HG03521 (cell line): ENCODE results near the gene MORF4L1.
A peak's percentile ranks its signal among the peaks of the same experiment; 100 is the strongest.
"Not testable (repeated sequence)": the region's sequence is repeated elsewhere in the genome, so short reads cannot be mapped to it uniquely, and the experiment has no call there.

Experiments used
- ATAC-seq: cut with Tn5 transposase; IDR thresholded peaks from one replicate; pipeline ENCODE4 v1.9.1; 2021; ENCODE audit warnings: mild to moderate bottlenecking, moderate library complexity; ENCODE audit not compliant: unreplicated experiment

MORF4L1 gene

DNA sequence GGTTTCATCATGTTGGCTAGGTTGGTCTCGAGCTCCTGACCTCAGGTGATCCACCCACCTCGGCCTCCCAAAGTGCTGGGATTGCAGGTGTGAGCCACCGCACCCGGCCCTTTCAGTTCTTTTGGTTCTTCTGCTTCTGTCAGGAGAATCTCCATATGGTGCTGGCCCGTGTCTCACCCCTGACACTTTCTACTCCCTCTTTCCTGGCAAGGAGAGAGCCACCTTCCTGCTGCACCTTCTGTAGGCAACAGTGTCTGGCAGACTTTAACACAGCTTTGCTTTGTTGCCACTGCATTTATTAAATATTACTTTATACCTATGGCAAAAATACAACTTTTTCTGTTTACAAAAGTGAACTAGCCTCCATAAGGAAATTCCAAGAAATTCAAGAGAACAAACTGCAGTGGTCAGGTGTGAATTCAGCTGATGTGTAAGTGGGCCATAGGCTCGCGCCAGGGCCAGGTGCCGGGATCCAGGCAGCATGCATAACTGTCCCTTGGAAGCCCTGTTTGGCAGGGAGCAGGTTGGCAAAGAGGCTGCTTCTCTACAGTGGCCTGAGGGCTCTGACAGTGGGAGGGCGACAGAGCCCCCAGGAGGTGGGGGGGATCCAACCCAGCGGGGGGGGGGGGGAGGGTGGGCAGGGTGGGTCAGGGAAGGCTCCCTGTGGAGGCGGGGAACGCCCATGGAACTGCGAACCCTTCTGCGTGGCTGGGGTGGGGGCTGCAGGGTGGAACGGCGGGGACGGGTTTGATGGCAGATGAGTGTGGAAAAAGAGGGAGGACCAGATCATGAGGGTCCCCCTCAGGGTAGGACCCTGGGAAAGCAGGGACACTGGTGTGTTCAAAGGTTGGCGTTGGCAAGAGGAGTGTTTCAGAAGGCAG lies 51.0 kb downstream of the MORF4L1 start:
- ATAC-seq: no peak

- ATAC-seq: no peak
Measured at GRCh38 chr15:78925076-78925624, 52.5 kb downstream of the MORF4L1 start.

- ATAC-seq: no peak
Measured at GRCh38 chr15:78925956-78926743, 53.5 kb downstream of the MORF4L1 start.

DNA sequence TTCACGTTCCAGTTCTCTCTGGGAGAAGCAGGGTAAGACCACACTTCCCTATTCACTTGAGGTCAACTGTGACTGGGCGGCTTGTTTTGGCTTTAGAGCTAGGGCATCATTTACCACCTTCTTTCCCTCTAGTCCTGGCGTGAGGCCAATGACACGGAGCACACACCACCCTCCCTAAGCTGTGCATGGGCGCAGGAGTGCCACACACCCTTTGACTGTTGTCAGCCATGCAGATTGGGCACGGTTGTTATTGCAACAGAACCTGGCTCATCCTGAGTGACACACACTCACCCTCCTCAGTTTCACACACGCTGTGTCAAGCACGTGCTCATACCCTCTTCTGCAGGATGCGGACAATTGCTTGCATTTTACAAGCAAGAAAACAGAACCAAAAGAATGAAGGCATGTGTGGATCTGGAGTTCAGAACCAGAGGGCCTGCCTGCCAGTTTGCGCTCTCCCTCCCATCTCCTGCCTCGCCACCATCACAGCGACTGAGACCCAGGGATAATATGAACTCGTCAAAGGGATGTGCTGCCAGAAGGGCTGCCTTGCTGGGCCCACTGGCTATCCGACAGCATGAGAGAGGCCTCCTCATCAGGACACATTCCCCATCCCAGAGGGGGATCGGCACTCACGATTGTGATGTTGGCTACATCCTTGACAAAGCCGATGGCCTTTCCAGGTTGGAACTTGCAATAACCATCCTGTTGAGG lies 54.5 kb downstream of the MORF4L1 start:
- ATAC-seq: no peak

DNA sequence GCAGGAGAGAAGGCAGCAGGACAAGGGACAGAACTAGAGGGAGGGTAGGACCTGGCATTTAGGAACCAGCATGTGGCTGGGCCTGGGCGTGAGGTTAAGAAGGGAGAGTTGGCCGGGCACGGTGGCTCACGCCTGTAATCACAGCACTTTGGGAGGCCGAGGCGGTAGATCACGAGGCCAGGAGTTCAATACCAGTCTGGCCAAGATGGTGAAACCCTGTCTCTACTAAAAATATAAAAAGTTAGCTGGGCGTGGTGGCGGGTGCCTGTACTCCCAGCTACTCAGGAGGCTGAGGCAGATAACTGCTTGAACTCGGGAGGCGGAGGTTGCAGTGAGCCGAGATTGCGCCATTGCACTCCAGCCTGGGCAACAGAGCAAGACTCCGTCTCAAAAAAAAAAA lies 55.5 kb downstream of the MORF4L1 start:
- not testable (repeated sequence) for ATAC-seq

DNA sequence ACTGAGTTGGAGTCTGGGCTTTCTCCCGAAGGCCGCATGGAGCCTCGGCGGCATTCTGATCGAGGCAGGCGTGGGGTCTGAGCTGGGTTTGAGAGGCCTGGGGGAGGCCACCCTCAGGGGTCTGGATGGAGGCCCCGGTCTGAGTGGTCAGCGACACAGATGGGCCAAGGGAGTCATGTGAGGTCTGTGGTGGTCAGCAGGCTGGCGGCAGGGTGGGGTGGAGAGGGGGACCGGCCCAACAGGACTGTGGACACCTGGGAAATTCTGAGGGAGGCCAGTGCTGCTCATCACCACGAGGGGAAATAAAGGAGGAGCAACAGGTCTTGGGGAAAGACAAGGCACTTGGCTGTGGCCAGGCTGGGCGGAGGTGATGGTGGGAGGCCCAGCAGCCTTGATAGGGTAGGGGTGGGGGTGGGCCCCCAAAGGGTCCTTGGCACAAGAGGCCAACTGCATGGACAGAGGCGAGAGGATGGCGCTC lies 56.0 kb downstream of the MORF4L1 start:
- no peak for ATAC-seq

DNA sequence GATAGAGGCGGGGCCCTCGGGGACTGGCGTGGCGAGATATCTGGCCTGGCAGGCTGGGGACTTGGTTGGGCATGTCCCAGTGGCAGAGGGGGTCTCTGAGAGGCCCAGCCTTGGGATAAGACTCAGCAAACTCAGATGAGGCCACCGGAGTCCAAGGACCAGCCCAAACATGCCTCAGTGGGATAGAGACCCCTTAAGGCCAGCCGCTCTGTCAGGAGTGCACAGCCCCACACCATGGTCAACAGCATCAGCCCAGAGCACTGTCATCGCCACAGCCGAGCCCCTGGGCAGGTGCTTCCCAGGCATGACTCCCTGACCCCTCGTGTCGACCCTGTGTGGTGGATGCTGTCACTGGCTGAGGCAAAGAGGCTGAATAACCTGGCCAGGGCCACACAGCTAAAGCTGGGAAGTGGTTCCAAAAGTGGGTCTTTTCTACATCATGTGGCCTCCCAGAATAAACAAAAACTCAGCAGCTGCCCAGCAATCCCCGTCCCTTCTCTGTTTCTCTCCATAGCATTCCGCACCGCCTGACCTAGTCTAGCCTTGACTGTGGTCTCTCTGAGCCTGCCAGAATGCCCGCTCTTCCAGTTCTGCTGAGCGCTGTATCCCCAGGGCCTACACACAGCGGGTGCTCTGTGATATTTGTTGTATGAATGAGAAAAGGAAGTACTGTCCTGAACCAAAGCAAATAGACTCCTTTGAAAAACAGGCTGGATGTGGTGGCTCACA lies 57.0 kb downstream of the MORF4L1 start:
- ATAC-seq: no peak

DNA sequence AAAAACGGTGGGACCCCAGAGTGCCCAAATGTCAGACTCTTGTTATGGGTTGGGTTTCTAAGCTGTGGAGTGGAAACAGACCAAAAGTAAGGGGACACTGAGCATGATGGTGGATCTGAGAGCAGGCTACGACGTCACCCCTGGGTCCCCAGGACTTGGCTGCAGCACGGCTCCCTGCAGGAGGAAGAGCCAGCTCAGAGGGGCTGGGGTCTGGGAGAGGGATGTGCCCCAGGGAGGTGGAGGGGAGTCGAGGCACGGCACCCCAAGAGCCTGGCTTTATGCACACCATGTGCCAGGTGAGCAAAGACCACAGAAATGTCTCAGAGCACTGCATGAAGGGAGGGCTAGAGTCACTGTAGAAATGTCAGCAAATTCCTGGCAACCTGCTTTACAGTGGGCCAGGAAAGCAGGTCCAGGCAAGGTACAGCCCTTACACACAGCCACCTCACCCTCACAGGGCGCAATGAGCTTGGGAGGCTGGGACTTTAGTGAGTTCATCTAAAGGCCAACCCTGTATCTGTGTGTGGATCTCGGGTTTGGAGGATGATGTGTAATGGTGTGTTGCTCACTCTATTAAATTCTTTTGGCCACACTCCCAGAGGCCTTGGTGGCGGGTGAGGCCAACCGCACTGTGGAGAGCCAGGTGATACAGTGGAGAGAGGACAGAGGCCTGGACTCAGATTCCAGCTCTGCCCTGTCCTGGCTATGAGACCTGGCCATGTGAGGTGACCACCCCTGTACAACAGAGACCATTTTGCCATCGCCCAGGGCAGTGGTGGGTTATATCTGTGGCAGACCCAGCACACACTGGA lies 58.1 kb downstream of the MORF4L1 start:
- ATAC-seq: no peak

DNA sequence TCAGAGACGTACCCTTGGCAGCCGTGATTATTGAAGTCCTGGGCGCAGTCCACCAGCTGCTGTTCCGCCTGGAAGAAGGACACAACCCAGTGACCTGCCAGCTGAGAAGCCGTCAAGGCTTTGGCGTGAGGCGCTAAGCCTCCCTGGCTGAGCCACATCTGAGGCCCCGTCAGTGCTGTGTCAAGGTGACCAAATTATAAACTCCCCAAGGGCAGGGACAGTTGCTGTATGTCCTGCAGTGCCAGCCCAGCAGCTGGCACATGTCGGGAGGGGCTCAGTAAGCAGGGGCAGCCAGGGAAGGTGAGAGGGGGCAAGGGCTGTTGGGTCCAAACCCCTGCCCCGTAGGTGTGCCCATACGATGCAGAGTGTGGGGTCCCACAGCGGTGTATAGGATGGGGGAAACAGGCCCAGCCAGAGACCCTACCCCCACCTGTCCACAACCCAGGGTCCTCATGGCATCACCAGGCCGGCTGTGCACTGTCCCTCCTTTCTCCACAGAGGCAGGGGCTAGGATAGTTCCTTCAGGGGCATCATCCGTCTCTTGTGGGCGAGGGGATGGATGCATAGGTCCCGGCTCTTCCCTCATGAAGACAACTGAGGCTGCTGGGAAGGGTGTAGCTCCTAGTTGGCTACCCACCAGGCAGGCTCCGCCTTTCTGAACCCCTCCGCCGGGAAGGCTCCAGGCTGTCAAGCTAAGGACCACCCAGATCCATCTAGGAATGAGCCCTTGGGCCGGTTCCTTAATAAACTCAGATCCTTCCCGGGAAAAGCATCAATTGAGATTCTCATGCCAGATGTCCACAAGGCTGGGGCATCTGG lies 59.0 kb downstream of the MORF4L1 start:
- no peak for ATAC-seq

- ATAC-seq: no peak
Measured at GRCh38 chr15:78932258-78932808, 59.6 kb downstream of the MORF4L1 start.

DNA sequence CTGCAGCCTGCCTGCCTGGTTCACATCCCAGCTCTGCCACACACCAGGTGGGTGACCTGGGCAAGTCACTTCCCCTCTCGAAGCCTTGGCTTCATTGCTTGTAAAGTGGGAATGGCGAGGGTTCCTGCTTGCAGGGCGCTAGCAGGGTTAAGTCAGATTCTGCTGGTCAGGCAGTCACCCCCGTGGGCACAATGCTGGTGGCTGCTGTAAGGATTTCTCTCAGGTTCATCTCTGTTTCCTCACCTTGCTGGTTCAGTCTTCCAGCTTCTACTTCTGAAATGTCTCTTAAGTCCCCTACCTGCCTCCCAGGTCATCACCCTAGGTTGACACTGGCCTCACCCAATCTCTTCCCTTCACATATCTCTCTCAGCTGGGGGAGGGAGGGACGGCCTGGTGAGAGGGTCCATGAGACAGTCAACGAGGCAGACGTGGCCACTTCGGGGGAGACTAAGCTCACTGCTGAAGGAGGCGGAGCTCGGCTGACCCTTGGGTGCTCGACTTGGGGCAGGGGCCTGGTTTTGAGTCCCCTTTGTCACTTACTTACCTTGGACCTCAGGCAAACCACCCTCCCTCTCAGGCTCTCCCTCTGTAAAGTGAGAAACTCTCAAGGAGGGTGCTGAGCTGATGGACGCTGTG lies 60.6 kb downstream of the MORF4L1 start:
- ATAC-seq: no peak

DNA sequence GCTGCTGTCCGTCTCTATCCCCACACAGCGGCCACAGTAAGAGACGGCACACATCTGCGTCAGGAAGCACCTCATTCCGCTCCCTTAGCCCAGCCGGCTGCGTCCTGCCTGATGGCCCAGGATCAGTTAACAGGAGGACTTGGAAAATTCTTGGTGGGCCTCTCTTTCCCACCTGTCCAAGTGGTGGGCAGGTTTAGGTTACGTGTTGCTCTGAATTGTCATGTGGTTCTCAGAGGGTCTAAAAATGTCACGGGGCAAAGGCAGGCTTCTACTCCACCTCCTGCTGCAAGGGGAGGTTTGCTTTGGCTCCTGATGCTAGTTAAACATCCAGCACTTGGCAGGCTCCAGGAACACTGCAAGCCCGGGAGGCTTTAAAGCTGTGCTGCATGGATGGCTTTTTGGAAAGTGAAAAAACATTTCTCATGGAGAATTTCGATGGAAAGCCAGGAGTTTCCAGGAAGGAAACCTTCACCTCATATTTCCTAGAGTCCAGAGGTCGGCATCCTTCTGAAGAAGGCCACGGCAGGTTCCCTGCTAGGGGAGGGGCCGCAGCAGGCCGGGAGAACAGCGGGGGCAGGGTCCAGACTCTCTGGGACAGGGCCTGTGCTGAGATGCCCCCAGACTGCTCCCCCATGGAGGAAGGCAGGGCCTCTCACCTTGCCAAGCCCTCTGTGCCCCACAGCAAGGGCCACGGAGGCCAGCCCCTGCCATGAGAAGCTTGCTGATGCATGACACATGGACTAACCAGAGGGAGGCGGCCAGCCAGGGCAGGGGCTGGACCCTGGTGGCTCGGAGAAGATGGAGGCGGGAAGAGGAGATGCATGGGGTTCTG lies 61.3 kb downstream of the MORF4L1 start:
- no peak for ATAC-seq

- no peak for ATAC-seq
Measured at GRCh38 chr15:78934655-78935023, 61.9 kb downstream of the MORF4L1 start.

GRCh38 chr15:78937132-78937739 lies 64.5 kb downstream of the MORF4L1 start:
- ATAC-seq: no peak

- peak; percentile 48 for ATAC-seq
Measured at GRCh38 chr15:78938658-78939488, 66.2 kb downstream of the MORF4L1 start.

- ATAC-seq: no peak
Measured at GRCh38 chr15:78942741-78943140, 70.1 kb downstream of the MORF4L1 start.
